Right cardiac atrium (tissue), 5 donors: Measurements from ENCODE around the gene FOLR1. TPM values are rescaled to one million over a fixed set of nuclear protein-coding genes. Genes with fewer than 3 reads are reported as not detected.

Source experiments
- ATAC-seq, 2 donors: fragments of 200-7000 bp; cut with Tn5 transposase; one replicate each; pipeline versions ENCODE4 v1.8.0 to v1.9.1; 2020; ENCODE audit warnings: moderate library complexity in 2 of 2, mild to moderate bottlenecking in 1 of 2
- DNase-seq, 3 donors: peaks; one replicate each; pipeline ENCODE4 v3.0.0-alpha.2; 2020
- H3K27ac ChIP-seq: one replicate; pipeline ENCODE4 v1.5.1; 2013; ENCODE audit warnings: mild to moderate bottlenecking, low read length, control low read depth, moderate library complexity
- H3K27me3 ChIP-seq: one replicate; pipeline ENCODE4 v1.6.1; 2013; ENCODE audit not compliant: control insufficient read depth, insufficient read depth
- H3K4me1 ChIP-seq: one replicate; pipeline ENCODE4 v1.6.1; 2013; ENCODE audit warnings: low read length; ENCODE audit not compliant: control insufficient read depth, insufficient read depth
- H3K4me3 ChIP-seq: one replicate; pipeline ENCODE4 v1.5.1; 2013; ENCODE audit warnings: low read length, control low read depth
- H3K9me3 ChIP-seq: one replicate; pipeline ENCODE4 v1.6.1; 2013; ENCODE audit warnings: low read length; ENCODE audit not compliant: control insufficient read depth
- WGBS: extraction: QIAGEN DNeasy Blood & Tissue Kit; methylation state at CpG from one replicate; pipeline ENCODE4 v1.1.7; 2013; 5-methylcytosine and 5-hydroxymethylcytosine counted together
- intact Hi-C, 4 donors: fragments of 100-400 bp; cut with DNase I; formaldehyde crosslinking; loops; one replicate each; pipeline versions ENCODE4 v1.11.0 to v1.14.0; 2022 to 2023
- polyA plus RNA-seq: library from polyadenylated mRNA; stranded (reverse); fragments of 200-250 nt; gene quantifications from one replicate; pipeline ENCODE4 v1.2.3, GENCODE V29; 2013
- total RNA-seq, 4 donors: library from RNA; stranded (reverse); fragmentation: NEBNext Ultra II Directional; extraction: Animal tissue kit (Norgen Biotek cat#: 25700); gene quantifications; one replicate each; pipeline ENCODE4 v1.2.1, GENCODE V29; 2021
- donor health status: healthy with polysubstance abuse.
- donor health status: DM: no; HTN: yes; CAD: no.
- donor health status: DM: no; HTN: no; CAD: no.
- donor health status: DM: no; HTN: yes; CAD: no; lungs with severe emphysema.
- donor health status: DM: yes; HTN: yes; CAD: no.

FOLR1 gene
- total and polyA plus RNA-seq, 5 donors, result 0.18 to 0.32 (median 0.26) TPM; not detected in 2

GRCh38 chr11:72237112-72237931 is 45.4 kb downstream of the FOLR1 start:
- Histone ChIP-seq H3K27me3 (no peaks in the 10 kb centered on the region), H3K4me1 (peaks cover 9% of the 10 kb centered on the region), H3K27ac (no peak overlapping the region), H3K4me3 (no peak overlapping the region), H3K9me3 (no peaks in the 10 kb centered on the region)
- no peak for ATAC-seq
- DNase-seq, result no peak
- intact Hi-C loops, result no loop called here
- 80% methylated on average over 22 of the region's 22 CpGs for WGBS

DNA sequence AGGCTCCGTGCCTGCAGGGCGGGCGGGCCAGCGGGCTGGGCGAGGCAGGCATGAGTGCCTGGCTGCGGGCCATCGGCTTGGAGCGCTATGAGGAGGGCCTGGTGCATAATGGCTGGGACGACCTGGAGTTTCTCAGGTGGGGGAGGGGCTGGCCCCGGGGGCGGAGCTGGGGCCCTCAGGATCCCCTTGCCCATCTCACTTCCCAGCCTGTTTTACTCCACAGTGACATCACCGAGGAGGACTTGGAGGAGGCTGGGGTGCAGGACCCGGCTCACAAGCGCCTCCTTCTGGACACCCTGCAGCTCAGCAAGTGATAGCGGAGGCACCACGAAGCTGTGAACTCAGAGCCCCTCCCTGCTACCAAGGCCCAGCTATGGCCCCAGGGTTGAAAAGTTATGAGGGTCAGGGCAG is 46.1 kb downstream of the FOLR1 start:
- intact Hi-C loops, result no loop called here
- H3K27me3 ChIP-seq, result no peaks in the 10 kb centered on the region
- 47% methylated on average over 16 of the region's 16 CpGs for WGBS
- no peaks in the 10 kb centered on the region for H3K9me3 ChIP-seq
- DNase-seq, result peak; percentile 51 to 79 (median 77)
- no peak overlapping the region for H3K27ac ChIP-seq
- peak; percentile 12 to 32 for ATAC-seq
- no peak overlapping the region for H3K4me3 ChIP-seq
- H3K4me1 ChIP-seq, result peaks cover 9% of the 10 kb centered on the region

DNA sequence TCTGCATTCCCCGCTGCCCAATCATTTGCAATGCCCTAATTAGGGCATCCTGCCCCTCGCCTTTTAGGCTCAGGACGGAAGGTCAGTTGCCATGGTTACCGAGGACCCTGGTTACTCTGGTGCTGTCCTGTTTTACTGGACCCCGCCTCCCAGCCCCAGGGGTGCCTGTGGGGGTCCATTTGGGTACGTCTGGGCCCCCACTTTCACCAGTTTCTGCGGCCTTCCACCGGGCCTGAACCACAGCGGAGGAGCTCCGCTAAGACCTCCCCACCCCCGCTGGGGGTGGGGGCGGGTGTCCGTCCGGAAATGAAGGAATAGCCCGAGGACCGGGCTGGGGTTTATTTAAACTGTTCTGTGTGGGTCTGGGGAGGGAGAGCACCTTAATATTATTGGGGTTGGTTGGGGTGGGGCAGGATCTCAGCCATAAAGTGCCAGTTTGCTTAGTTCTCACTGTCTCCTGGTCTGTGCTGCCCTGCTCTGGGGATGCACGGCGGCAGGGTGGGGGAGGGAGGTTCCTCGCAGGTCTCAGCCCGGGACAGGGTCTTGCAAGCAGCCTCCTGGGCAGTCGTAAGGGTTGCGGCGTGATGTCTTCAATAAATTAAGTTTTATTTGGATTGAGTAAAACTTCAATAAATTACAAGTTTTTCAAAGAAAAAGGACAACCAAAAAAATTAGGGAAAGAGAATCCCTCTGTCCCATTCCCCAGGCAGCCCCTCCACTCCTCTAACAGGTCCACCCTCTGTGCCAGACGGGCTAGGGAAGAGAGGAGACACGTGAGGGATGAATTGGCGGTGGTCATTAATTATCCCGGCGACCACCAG is 46.8 kb downstream of the FOLR1 start:
- H3K4me3 ChIP-seq, result no peak overlapping the region
- no peaks in the 10 kb centered on the region for H3K27me3 ChIP-seq
- intact Hi-C loops, result no loop called here
- ATAC-seq, result peak in 1 of 2 donors; percentile 0
- 67% methylated on average over 28 of the region's 28 CpGs for WGBS
- DNase-seq, result peak in 2 of 3 donors; percentile 21 to 66
- H3K27ac ChIP-seq, result no peak overlapping the region
- no peaks in the 10 kb centered on the region for H3K9me3 ChIP-seq
- peaks cover 9% of the 10 kb centered on the region for H3K4me1 ChIP-seq

GRCh38 chr11:72239313-72239848 is 47.4 kb downstream of the FOLR1 start:
- Histone ChIP-seq H3K4me3 (peak overlapping the region; percentile 44), H3K4me1 (peaks cover 9% of the 10 kb centered on the region), H3K27ac (no peak overlapping the region), H3K9me3 (no peaks in the 10 kb centered on the region), H3K27me3 (no peaks in the 10 kb centered on the region)
- intact Hi-C loops, result no loop called here
- peak; percentile 47 to 50 for ATAC-seq
- DNase-seq, result peak; percentile 77 to 91 (median 89)
- 10% methylated on average over 25 of the region's 25 CpGs for WGBS

DNA sequence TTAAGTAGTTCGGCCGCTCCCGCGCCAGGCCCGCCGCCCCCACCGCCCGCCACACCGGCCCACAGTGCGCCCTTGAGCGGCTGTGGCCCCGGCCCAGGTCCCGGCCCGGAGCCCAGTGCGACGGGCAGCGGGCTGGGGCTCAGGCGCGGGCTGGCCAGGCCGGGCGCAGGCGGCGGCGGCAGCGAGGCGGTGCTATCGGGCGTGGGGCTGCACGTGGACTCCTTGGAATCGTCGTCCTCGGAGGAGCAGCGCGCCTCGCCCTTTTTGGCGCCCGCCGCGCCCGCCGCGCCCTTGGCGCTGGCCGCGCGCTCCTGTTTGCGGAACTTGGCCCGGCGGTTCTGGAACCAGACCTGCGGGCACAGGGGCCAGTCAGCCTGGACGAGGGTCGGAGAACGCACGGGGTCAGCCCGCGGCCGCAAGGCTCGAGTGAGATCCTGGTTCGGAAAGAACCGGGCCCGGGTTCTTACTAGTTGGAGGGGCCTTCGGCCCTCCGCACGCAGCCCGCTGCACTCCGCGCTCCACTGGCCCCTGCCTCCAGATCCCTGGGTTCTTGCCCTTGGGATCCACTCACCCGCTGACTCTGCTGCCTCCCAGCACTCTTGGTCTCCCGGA is 48.0 kb downstream of the FOLR1 start:
- intact Hi-C loops, result no loop called here
- WGBS, result 2% methylated on average over 69 of the region's 69 CpGs
- H3K4me3 ChIP-seq, result peak overlapping the region; percentile 44
- no peaks in the 10 kb centered on the region for H3K27me3 ChIP-seq
- peak; percentile 64 to 65 for ATAC-seq
- H3K27ac ChIP-seq, result no peak overlapping the region
- peaks cover 9% of the 10 kb centered on the region for H3K4me1 ChIP-seq
- peak; percentile 73 to 91 (median 89) for DNase-seq
- no peaks in the 10 kb centered on the region for H3K9me3 ChIP-seq

DNA sequence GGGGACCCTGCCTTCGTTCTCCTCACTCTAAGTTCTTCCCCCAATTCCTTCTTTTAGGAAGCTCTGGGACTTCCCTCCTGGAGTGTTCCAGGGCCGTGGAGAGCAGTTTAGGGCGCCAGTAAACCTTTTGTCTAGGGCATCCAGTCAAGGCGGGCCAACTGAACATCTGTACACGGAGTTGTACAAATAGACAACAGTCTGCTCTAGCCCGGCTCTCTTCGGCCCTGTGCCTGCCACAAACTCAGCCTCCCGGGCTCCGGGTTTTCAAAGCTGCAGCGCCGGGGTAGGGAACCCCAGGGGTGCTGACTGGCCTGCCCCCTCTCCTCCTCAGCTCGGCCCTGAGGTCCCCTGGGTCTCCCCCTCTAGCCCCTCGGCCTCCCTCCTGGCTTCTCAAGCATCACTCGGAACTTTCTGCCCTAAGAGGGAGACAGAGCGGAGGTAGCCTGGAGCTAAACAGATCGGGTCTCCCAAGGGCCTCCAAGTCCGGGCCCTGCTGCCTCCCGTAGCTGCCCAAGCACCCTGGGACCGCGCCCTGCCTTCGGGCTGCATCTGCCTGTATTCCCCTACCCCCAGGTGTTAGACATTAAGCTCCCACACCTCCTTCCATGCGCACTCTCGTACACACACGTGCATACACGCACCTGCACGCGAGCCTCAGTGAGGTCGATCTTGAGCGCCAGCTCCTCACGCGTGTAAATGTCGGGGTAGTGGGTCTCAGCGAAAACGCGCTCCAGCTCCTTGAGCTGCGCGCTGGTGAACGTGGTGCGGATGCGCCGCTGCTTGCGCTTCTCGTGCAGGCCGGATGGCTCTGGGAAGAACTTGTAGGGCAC is 48.7 kb downstream of the FOLR1 start:
- peak; percentile 2 to 3 for ATAC-seq
- WGBS, result 15% methylated on average over 44 of the region's 44 CpGs
- Histone ChIP-seq H3K27ac (no peak overlapping the region), H3K4me1 (peaks cover 9% of the 10 kb centered on the region), H3K9me3 (no peaks in the 10 kb centered on the region), H3K4me3 (peak overlapping the region; percentile 44), H3K27me3 (no peaks in the 10 kb centered on the region)
- peak in 1 of 3 donors; percentile 33 for DNase-seq
- intact Hi-C loops, result no loop called here

- 27% methylated on average over 20 of the region's 20 CpGs for WGBS
- DNase-seq, result no peak
- Histone ChIP-seq H3K27me3 (no peaks in the 10 kb centered on the region), H3K9me3 (no peaks in the 10 kb centered on the region), H3K27ac (no peak overlapping the region), H3K4me1 (peaks cover 9% of the 10 kb centered on the region), H3K4me3 (no peak overlapping the region)
- intact Hi-C loops, result no loop called here
- no peak for ATAC-seq
Observed at GRCh38 chr11:72241291-72241781, 49.4 kb downstream of the FOLR1 start.

- peaks cover 9% of the 10 kb centered on the region for H3K4me1 ChIP-seq
- WGBS, result 97% methylated on average over 2 of the region's 2 CpGs
- H3K9me3 ChIP-seq, result no peaks in the 10 kb centered on the region
- no peak overlapping the region for H3K4me3 ChIP-seq
- ATAC-seq (no peak), DNase-seq (no peak)
- no peaks in the 10 kb centered on the region for H3K27me3 ChIP-seq
- intact Hi-C loops, result no loop called here
- H3K27ac ChIP-seq, result no peak overlapping the region
Observed at GRCh38 chr11:72242141-72242540, 50.2 kb downstream of the FOLR1 start.

DNA sequence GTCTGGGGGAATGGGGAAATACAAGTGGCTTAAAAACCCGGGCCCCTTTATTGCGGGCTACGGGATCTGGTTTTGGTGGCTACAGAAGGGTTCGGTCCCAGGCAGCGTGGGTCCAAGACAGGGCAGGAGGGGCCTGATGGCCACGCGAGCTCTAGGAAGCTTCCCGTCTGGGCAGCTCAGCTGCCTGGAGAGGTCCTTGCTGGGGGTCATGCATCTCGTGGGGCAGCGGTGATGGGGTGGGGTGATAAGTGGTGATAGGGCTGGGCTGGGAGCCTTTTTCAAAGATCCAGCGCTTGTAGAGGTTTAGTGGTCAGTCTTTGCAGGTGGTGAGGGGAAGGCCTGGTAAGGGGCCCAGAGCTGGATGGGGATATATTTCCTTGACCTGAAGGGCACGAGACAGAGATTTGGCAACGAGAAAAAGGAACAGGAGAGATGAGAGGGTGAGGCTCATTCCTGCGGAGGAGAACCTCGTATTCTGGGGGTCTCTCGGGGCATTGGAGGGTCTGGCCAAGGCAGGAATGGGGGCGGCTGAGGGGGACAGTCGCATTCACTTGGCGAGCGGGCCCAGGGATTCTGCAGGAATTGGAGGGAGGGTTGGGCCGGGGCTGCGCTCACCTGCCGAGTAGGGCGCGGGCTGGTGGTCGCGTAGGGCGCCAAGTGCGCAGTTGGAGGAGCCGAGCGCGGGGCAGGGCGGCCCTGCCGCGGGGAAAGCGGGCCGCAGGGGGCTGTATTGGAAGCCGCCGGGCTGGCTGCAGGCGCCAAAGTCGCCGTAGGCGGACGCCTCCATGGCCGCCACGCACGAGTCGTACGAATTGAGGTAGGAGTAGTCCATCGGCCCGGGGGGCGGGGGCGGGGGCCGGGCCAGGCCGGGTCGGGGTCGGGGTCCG is 51.5 kb downstream of the FOLR1 start:
- Histone ChIP-seq H3K4me3 (peak overlapping the region; percentile 33), H3K9me3 (no peaks in the 10 kb centered on the region), H3K27me3 (no peaks in the 10 kb centered on the region), H3K4me1 (peaks cover 8% of the 10 kb centered on the region), H3K27ac (no peak overlapping the region)
- DNase-seq (no peak), ATAC-seq (no peak)
- intact Hi-C loops, result no loop called here
- WGBS, result 22% methylated on average over 58 of the region's 58 CpGs
